T-helper 9 cell (primary cell): Measurements from ENCODE around the gene METTL4.
"Not testable (repeated sequence)": the region's sequence is repeated elsewhere in the genome, so short reads cannot be mapped to it uniquely, and the experiment has no call there.

Source experiments
- DNase-seq: peaks from one replicate; pipeline ENCODE4 v3.0.0-alpha.2; 2020

Gene METTL4

DNA sequence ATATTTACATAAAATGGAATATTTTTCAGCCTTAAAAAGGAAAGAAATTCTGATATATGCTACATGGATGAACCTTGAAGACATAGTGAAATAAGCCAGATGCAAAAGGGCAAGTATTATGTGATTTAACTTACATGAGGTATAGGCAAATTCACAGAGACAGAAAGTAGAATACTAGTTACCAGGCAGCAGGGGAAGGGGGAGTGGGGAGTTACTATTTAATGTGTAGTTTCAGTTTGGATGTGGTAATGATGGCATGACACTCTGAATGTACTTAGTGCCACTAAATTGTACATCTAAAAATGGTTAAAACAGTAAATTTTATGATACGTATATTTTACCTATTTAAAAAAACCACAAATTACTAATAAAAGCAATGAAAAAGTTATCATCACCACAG, 12.1 kb downstream of the METTL4 start:
- no peak for DNase-seq

DNA sequence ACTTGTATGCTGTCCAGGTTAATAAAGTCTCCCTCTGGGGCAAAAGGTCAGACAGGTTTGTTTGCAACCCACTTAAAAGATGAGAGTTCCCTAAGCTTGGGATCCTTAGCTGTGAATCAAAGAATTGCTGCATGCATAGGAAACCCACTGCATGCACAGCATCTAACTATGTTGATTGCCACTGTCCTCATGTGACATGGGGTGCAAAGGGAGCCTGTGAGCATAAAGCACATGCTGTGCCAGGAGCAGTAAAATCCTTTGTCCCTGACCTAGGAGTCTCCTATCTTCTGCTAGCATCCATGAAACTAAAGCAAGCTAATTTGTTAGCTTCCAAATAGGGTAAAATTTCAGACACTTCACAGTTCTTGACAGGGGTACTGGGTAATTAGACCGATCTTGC, 13.8 kb downstream of the METTL4 start:
- DNase-seq = no peak

DNA sequence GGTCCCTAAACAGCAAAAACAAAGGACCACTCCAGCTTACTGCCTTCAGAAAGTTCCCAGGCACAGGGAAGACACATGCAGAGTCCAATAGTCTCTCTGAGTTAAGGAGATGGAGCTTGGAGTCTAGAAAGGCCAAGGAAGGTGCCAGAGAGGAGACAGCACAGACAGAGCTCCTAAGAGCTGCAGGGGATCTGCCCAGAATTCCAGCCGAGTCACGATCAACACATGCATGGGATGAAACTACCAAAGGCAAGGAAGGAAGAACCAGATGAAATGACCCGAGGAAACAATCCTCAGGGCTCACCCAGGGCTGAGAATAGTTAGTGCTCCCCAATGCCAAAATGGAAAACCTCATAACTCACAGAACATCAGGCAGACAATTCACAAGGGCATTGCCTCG, 15.4 kb downstream of the METTL4 start:
- no peak for DNase-seq

DNA sequence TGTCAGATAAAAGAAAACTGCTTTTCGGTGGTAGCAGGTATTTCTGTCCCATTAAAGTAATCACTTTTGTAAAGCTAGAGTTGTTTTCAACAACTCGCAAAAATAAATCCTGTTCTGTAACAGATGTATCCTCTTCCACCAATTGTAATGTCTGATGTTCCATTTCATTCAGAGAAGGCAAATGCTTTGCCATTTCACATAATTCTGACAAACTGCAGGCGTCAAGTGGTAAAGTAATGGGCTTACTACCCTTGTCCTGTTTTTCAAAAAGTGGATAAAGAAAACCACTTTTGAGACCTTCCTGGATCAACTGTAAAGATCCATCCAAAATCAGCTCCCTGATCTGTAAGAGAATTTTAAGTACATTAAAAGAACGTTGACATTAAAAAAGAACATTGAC, 16.6 kb downstream of the METTL4 start:
- no peak for DNase-seq

DNA sequence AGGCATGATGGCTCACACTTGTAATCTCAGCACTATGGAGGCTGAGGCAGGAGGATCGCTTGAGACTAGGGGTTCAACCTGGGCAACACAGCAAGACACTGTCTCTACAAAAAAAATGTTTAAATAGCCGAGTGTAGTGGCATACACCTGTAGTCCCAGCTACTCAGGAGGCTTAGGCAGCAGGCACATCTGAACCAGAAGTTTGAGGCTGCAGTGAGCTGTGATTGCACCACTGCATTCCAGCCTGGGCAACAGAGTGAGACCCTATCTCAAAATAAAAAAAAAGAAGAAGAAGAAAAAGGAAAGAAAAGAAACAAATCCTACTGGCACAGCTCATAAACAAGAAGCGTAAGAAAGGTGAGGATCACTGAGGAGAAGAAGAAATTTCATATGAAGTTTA, 19.9 kb downstream of the METTL4 start:
- no peak for DNase-seq

DNA sequence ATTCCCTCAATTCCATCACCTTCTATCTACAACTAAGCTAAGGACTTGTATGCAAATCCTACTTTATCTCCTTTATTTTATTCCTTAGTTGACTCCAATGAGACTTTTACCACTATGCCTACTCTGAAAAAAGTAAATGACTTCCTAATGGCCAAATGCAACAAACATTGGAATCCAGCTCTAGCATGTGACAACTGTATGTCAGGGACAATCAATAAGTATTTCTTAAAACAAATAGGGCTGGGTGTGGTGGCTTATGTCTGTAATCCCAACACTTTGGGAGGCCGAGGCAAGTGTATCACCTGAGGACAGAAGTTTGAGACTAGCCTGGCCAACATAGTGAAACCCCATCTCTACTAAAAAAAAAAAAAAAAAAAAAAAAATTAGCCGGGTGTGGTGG, 21.8 kb downstream of the METTL4 start:
- no peak for DNase-seq

DNA sequence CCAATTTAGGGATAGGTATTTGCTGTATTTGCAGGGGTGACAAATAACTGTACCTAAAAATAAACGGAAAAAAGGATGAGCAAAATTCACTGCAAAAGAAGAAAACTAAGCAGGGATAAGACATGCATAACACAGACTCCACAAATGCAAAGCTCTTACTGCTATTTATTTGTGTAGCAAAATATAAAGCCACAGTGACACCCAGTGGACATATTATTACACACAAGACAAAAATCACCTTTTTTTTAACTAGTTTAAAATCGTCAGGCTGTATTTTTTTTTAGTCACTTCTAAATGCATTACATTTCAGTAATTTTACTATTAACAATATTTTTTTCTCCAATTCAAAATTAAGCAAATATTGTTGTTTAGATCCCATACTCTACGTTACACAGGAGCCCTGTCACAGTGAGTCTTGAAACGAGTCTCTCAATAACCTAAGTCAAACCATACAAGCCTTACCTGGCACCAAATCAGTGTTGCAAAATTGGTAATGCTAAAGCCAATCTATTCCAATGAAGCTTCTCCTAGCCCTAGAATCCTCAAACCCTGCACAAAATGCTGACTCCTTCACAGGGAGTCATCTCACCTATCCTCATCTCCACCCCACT, 23.7 kb downstream of the METTL4 start:
- DNase-seq = no peak

DNA sequence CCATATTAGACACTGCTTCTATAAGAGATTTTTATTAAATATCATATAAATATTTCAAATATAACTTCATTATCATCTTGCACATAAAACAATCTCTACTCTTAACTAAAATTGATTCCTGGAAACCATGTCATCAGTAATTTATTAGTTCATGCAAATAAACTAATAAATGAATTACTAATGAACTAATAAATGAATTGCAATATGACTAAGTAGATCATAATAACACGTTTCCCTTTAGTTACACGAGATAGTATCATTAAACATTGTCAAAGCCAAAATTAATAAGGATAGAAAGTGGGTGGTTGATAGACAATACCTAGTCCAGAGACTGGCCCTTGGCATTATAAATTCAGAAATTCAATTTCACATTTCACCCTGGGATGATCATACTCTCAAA, 26.1 kb downstream of the METTL4 start:
- no peak for DNase-seq

DNA sequence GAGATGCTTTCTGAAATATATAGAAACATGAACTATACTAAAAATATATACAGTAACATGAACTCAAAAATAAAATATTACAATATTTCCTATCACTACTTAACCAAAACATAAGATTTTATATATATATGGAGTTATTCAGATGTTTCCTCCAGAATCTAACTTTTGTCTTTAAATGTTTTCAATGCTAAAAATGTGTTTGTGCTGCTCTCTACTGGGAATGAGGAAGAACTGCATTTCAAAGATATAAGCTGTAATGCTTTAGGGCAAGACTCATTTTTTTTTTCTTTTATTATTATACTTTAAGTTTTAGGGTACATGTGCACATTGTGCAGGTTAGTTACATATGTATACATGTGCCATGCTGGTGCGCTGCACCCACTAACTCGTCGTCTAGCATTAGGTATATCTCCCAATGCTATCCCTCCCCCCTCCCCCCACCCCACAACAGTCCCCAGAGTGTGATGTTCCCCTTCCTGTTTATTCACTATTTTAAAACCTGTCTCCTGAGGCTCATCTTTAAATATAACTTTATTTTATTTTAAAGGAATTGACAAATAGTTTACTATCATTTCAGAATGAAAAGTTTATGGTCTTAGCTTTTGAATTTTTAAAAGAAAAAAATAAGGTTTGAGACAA, 29.3 kb downstream of the METTL4 start:
- DNase-seq = not testable (repeated sequence)

DNA sequence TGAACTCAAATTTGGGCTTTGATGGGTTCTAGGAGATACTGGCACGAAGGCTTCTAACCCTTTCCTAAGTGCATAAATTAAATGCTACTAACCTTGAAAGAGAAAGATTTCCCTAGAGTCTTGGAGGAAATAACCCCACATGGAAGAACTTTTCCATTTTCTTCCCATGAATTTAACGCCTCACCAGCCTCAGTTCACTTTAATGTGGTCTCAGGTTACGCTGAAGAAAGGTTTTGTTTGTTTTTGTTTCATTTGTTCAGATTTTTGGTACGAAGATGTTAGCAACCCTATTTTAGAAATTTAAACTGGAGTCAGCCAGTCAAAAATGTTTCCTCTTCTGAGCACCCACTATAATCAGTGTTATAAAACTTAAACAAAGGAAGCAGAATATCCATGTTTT, 30.7 kb downstream of the METTL4 start:
- DNase-seq = no peak

DNA sequence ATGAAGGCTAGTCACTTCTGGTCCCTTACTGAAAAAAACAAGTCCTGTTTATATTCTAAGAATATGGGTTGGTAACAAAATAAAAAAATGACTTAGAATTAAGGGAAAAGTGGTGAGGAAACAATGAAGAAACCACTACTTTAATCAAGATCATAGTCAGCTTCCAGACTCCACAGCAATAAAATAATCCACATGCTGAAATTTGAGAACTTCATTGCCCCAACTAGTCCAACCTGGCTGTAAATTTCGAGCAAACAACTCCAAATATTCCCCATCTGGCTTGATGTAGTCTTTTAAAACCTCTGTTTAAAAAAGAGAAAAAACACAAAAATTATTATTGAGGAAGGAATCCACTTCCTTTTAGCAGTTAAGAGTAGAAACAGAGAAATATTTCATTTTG, 32.5 kb downstream of the METTL4 start:
- no peak for DNase-seq

DNA sequence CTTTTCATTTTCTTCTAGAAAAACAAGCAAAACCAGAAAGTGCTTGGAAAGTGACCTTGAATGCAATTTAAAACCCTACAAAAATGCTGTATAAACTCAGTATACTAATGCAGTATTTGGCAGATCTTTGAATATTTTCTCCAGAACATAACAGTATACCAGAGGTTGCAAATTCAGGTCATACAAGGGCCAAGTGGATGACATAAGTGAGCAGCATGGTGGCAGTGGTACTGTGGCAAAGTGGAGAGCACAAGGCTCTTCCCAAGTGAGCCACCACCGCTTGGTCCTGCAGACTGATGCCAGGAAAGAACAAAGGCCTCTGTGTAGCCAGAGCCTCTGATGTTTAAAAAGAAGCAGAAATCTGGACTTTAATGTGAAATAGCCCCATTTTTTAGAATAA, 33.1 kb downstream of the METTL4 start:
- no peak for DNase-seq

DNA sequence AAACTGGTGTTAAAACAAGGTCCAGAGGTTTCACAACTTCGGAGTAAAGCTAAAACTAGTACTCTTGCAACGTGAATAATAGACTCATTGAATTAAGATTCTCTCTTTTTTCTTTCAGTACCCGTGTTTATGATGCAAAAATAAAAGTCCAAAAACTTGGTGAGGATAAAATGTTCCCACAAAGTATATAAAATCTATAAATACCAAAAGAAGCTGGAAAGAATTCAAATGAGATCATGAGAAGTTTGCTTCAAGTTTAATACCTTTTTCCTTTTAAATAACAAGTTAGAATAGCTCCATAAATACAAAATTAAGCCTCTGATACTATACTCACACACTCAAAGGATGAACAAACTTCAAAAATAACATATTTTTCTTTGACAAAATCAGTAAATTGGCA, 34.0 kb downstream of the METTL4 start:
- DNase-seq = no peak

DNA sequence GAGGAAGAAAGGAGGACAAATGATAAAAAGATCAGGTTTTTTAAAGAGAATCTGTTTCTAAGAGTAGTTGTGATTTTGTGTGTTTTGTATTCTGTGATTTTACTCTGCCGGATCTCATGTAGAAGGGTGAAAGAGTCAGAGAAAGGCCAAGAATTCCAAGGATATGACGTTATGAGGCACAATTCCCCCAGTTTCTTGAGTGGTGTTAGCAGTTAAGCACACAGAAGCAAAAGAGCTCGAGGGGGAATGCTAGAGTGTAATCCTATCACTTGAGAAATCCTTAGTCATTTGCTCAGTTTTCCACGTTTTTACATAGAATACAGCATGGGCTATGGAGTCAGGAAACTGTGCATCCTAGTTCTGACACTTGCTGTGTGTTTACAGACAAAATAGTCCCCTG, 34.8 kb downstream of the METTL4 start:
- DNase-seq = no peak

DNA sequence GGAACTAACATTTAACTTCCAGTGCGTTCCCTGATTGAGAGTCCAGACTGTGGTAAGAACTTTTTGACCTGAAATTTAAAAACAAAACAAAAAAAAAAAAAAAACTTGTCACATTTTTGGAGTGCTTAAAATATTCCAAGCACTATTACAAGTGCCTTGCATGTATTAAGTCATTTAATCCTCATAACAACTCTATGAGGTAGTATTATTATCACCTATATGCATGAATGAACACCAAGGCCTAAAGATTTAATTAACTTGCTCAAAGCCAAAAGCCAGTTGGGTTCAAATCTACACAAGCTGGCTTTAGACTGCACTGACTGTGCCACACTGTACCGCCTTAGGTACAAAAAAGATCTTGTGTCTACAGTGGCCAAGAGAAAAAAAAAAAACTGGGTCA, 35.2 kb downstream of the METTL4 start:
- no peak for DNase-seq

DNA sequence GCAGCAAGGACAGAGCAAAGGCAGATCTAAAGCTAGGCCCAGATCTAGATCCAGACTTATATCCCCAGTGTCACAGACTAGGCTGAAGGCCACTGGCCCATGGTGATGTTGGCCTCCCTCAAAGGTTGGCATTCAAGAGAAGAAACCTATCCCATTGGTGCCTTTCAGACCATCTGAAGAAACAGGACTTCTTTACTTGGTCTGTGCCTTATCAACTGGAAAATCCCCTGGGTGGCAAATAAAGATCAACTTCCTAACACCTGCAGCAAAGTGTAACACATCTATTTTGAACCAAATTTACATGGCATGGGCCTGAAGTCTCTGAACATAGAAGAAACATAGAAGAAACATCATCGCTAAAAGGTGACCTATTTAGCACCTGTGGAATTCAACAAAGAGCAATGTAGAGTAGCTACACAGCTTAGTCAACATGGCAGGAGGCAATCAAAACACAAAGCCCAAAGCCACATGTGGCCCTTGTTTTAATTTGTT, 35.8 kb downstream of the METTL4 start:
- no peak for DNase-seq

DNA sequence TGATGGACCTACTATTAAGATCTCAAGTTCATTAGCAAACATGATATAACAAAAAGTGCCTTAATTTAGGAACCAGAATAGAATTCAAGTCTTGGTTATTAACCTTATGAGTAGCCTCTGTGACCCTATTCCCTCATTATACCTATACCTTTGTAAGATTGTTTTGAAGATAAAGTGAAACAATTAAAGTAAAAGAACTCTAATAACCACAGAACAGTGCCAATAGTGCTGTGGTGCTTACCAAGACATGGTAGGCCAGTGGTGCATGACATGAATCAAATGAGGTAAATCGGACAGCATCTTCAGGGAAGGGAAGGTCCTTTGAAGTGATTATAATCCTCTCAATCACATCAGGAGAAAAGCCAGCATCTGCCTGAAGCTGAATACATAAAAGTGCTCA, 36.4 kb downstream of the METTL4 start:
- no peak for DNase-seq

DNA sequence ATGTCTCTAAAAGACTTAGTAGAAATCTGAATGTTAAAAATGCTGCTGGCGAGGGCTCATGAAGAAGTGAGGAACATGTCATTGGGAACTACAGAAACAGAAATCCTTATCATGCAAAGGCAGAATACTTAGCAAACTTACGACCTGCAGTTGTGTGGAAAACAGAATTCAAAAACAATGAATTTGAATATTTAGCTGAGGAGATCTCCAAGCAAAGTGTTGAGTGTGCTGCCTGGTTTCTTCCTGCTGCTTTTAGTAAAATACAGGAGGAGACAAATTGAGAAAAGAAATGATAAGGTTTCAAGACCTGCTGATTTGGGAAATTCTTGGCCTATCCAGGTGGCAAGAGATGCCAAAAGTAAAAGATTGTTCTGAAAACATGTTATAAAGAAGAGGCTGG, 38.5 kb downstream of the METTL4 start:
- no peak for DNase-seq

DNA sequence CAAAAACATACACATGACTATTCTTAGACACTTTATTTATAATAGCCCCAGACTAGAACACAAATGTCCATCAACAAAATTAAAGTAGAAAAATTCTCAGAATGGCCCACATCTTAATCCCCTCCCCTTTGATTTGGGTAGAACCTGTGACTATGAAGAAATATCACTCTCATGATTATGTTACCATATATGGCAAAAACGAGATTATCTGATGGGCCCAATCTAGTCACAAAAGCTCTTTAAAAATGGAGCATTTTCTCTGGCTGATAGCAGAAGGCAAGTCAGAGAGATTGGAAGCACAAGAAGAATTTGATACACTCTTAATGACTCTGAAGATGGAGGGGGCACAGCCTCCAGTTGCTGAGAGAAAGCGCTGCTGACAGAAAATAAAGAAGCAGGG, 39.6 kb downstream of the METTL4 start:
- no peak for DNase-seq

DNA sequence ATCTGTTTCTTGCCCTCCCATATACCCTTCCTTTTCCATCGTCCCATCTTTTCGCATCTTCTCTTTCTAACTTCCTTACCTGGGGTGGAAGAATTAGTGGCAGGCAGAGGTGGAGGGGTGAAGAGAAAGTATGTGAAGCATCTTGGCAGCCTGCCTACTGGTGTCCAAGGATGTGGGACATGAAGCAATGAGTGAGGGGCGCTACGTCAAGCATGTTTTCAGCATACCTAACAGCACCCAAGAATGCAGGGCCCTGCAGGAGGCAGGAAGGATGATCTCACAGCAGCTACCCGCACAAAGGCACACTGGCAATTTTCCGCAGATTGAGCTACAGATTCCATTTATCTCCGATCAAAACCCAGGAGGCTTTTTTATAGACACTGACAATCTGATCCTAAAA, 42.2 kb downstream of the METTL4 start:
- DNase-seq = no peak

DNA sequence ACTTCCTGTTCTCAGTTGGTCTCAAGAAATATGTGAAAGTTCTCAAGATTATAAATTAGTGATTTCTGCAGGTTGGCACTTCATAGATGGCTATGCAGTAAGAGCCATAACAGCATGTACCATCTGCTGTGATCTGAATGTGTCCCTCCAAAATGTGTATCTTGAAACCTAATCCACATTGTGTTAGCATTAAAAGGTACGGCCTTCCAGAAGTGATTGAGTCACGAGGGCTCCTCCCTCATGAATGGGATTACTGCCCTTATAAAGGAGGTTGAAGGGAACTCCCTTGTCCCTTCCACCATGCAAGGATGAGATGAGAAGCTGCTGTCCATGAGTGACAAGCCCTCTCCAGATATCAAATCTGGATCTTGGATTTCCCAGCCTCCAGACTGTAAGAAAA, 45.0 kb downstream of the METTL4 start:
- DNase-seq = no peak

DNA sequence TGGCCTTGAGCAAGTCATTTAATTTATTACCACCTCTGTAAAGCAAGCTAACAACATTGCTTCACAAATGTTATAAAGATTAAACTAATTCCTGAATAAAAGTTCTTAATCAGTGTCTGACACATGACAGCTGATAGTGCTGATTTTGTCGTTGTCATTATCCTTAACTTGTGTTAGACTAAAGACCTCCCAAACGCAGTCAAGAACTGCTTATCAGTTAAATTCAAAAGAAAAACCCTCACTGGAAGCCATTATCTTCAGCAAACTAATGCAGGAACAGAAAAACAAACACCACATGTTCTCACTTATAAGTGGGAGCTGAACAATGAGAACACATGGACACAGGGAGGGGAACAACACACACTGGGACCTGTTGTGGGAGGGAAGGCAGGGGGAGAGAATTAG, 46.5 kb downstream of the METTL4 start:
- DNase-seq = not testable (repeated sequence)

DNA sequence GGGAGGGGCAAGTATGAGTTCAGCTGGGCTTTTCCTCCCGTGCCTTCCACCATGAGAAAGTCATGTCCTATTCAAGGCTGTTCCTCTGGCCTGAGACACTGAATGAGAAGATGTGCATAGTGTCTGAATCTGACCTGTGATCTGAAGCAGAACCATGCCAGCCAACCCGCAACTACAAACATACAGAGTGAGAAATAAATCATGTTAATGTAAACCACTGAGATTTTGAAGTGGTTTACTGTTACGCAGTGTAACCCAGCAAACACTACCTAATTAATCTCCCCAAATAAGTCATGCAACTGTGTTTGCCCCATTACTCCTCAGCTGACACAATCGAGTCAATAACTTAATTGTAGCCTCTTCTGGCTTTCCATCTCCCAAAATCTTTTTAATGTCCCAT, 49.2 kb downstream of the METTL4 start:
- no peak for DNase-seq

DNA sequence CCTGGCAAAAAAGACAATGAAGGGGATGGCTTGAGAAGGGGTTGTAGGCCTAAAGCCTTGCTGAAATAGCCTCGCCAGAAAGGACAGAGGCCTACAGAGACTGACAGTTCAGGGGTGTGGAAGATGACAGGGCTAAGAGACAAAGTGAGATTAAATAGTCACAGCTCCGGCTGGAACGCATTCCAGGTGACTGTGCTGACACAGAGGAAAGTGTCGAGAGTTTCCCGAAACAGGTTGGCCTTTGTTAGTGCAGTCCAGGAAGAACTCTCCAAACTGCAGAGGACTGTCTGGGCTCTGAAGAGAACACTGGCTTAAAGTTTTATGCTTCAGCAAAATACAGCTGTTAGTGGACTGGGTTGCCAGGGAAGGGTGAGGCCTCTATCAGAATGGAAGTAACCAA, 52.8 kb downstream of the METTL4 start:
- no peak for DNase-seq
